GM10847 (cell line): ENCODE measurements around the gene LPCAT1.

Experiments used
- POLR2A ChIP-seq: IDR thresholded peaks from 2 replicates; pipeline ENCODE4 v1.6.1; 2011; ENCODE audit not compliant: insufficient read length; ENCODE audit errors: extremely low read depth

Gene LPCAT1

GRCh38 chr5:1436036-1436435 is 87.7 kb downstream of the LPCAT1 start:
- TF ChIP-seq POLR2A = no peak

- TF ChIP-seq POLR2A = no peak
These were observed 88.4 kb downstream of the LPCAT1 start for GRCh38 chr5:1435369-1435768.

- no peak for TF ChIP-seq POLR2A
These were observed 91.5 kb downstream of the LPCAT1 start for GRCh38 chr5:1432296-1432695.

- TF ChIP-seq POLR2A = no peak
These were observed 91.9 kb downstream of the LPCAT1 start for GRCh38 chr5:1431896-1432295.

GRCh38 chr5:1431021-1431811 is 92.5 kb downstream of the LPCAT1 start:
- no peak for TF ChIP-seq POLR2A

GRCh38 chr5:1430121-1430795 is 93.5 kb downstream of the LPCAT1 start:
- no peak for TF ChIP-seq POLR2A

- TF ChIP-seq POLR2A = no peak
These were observed 94.3 kb downstream of the LPCAT1 start for GRCh38 chr5:1429496-1429895.

- TF ChIP-seq POLR2A = no peak
These were observed 94.7 kb downstream of the LPCAT1 start for GRCh38 chr5:1429066-1429465.

GRCh38 chr5:1428107-1428506 is 95.7 kb downstream of the LPCAT1 start:
- no peak for TF ChIP-seq POLR2A

GRCh38 chr5:1424716-1425115 is 99.0 kb downstream of the LPCAT1 start:
- TF ChIP-seq POLR2A = no peak

- TF ChIP-seq POLR2A = no peak
These were observed 99.7 kb downstream of the LPCAT1 start for GRCh38 chr5:1423901-1424603.

- no peak for TF ChIP-seq POLR2A
These were observed 102.0 kb downstream of the LPCAT1 start for GRCh38 chr5:1421521-1422341.

GRCh38 chr5:1420211-1421195 is 103.3 kb downstream of the LPCAT1 start:
- no peak for TF ChIP-seq POLR2A
